ENCODE measurements around the gene LRMDA. TPM values are rescaled to one million over a fixed set of nuclear protein-coding genes. Genes with fewer than 3 reads are reported as not detected.

Gene LRMDA
- total and polyA plus RNA-seq, 2 of the 4 experiments (the other 2 are of a cell fraction), result 0.07 TPM; not detected in 1

- TF ChIP-seq, protein P1, sequence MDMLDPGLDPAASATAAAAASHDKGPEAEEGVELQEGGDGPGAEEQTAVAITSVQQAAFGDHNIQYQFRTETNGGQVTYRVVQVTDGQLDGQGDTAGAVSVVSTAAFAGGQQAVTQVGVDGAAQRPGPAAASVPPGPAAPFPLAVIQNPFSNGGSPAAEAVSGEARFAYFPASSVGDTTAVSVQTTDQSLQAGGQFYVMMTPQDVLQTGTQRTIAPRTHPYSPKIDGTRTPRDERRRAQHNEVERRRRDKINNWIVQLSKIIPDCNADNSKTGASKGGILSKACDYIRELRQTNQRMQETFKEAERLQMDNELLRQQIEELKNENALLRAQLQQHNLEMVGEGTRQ (IDR thresholded peaks at IDR 0.05; ENCODE audit: low read depth, low read length), result no peak
- no peak for TF ChIP-seq CEBPB (IDR thresholded peaks at IDR 0.05; ENCODE audit: low read depth, low read length)
- TF ChIP-seq CHD1 (IDR thresholded peaks at IDR 0.05; ENCODE audit: low read depth, low read length), result no peak
- TF ChIP-seq RAD21 (IDR thresholded peaks at IDR 0.05; ENCODE audit: low read length), result no peak
- TF ChIP-seq RCOR1 (IDR thresholded peaks at IDR 0.05; ENCODE audit: insufficient replicate concordance, low read length), result no peak
Observed at GRCh38 chr10:76581506-76582256, 1150.3 kb downstream of the LRMDA start (continued).

Data from IMR-90 (cell line).